EH (cell line): ENCODE results near the gene HECA.
"Not testable (repeated sequence)": the region's sequence is repeated elsewhere in the genome, so short reads cannot be mapped to it uniquely, and the experiment has no call there.

ENCODE experiments used
- DNase-seq: peaks from one replicate; pipeline ENCODE4 v3.0.0-alpha.2; 2015; ENCODE audit warnings: low read depth

Gene HECA

GRCh38 chr6:139134817-139135577 lies at the start of gene HECA:
Gene HECA, plus strand, starts transcription at chr6:139135080. Its CDS starts 317 bp downstream, at chr6:139135397.
- peak; percentile 93 for DNase-seq

GRCh38 chr6:139091826-139092225 lies 43.1 kb upstream of the HECA start:
- DNase-seq, result peak; percentile 4

GRCh38 chr6:139099984-139100383 lies 34.9 kb upstream of the HECA start:
- no peak for DNase-seq

- DNase-seq, result no peak
These were observed 27.8 kb upstream of the HECA start for GRCh38 chr6:139107051-139107450.

GRCh38 chr6:139108378-139108777 lies 26.5 kb upstream of the HECA start:
- no peak for DNase-seq

- peak; percentile 55 for DNase-seq
These were observed 25.3 kb upstream of the HECA start for GRCh38 chr6:139109558-139109957.

- peak; percentile 57 for DNase-seq
These were observed 22.7 kb upstream of the HECA start for GRCh38 chr6:139112146-139112545.

GRCh38 chr6:139112561-139112960 lies 22.3 kb upstream of the HECA start:
- DNase-seq, result no peak

GRCh38 chr6:139114746-139115145 lies 20.1 kb upstream of the HECA start:
- DNase-seq, result no peak

GRCh38 chr6:139115989-139116758 lies 18.7 kb upstream of the HECA start:
- DNase-seq, result no peak

- DNase-seq, result peak; percentile 14
These were observed 17.1 kb upstream of the HECA start for GRCh38 chr6:139117734-139118133.

- DNase-seq, result peak; percentile 7
These were observed 15.3 kb upstream of the HECA start for GRCh38 chr6:139119552-139119951.

- not testable (repeated sequence) for DNase-seq
These were observed 12.1 kb upstream of the HECA start for GRCh38 chr6:139122823-139123222.

GRCh38 chr6:139124887-139125672 lies 9.8 kb upstream of the HECA start:
- DNase-seq, result peak; percentile 75

GRCh38 chr6:139126255-139126654 lies 8.6 kb upstream of the HECA start:
- peak; percentile 93 for DNase-seq

GRCh38 chr6:139126931-139127330 lies 7.9 kb upstream of the HECA start:
- no peak for DNase-seq

GRCh38 chr6:139129284-139129683 lies 5.6 kb upstream of the HECA start:
- peak; percentile 77 for DNase-seq

- DNase-seq, result no peak
These were observed 3.1 kb upstream of the HECA start for GRCh38 chr6:139131736-139132280.

- peak; percentile 27 for DNase-seq
These were observed 1.4 kb upstream of the HECA start for GRCh38 chr6:139133262-139134063.

- no peak for DNase-seq
These were observed 850 bp upstream of the HECA start for GRCh38 chr6:139134064-139134395.
